ENCODE data around the gene AEBP1. TPM values are rescaled to one million over a fixed set of nuclear protein-coding genes. Genes with fewer than 3 reads are reported as not detected.

AEBP1 gene
- total RNA-seq, 1 donor from 2014 or later = 0.26 TPM

DNA sequence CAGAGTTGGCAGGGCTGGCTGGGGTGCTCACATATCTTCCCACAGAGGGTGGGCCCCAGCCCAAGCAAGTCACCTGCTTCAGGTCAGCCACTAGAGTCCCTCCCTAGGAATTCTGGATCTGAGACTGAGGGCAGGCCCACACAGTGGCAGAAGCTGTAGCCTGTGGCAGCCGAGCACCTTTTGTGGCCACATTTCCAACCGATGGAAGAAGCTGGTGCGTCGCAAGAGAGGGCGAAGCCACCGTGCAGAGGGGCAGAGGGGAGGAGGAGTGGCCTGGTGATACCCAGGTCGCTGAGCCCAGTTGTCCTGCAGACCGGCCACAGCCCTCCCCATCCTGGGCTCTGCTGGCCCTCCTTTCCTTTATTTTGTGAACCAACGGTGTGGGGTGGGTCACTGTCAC, 27.1 kb upstream of the AEBP1 start:
- Histone ChIP-seq H3K27me3 (ENCODE audit: control insufficient read depth, insufficient read depth, low read length) (no peaks in the 10 kb centered on the region), H3K36me3 (ENCODE audit: control insufficient read depth, insufficient read depth, low read length) (peaks cover 30% of the 10 kb centered on the region), H3K4me3 (ENCODE audit: low read depth, low read length) (no peak overlapping the region)
- TF ChIP-seq, protein P1, sequence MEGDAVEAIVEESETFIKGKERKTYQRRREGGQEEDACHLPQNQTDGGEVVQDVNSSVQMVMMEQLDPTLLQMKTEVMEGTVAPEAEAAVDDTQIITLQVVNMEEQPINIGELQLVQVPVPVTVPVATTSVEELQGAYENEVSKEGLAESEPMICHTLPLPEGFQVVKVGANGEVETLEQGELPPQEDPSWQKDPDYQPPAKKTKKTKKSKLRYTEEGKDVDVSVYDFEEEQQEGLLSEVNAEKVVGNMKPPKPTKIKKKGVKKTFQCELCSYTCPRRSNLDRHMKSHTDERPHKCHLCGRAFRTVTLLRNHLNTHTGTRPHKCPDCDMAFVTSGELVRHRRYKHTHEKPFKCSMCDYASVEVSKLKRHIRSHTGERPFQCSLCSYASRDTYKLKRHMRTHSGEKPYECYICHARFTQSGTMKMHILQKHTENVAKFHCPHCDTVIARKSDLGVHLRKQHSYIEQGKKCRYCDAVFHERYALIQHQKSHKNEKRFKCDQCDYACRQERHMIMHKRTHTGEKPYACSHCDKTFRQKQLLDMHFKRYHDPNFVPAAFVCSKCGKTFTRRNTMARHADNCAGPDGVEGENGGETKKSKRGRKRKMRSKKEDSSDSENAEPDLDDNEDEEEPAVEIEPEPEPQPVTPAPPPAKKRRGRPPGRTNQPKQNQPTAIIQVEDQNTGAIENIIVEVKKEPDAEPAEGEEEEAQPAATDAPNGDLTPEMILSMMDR (IDR thresholded peaks at IDR 0.05; ENCODE audit: insufficient read depth, low read length, severe bottlenecking) = no peak
- DNase-seq (ENCODE audit: low read depth) (no peak), FAIRE-seq (no peak)

DNA sequence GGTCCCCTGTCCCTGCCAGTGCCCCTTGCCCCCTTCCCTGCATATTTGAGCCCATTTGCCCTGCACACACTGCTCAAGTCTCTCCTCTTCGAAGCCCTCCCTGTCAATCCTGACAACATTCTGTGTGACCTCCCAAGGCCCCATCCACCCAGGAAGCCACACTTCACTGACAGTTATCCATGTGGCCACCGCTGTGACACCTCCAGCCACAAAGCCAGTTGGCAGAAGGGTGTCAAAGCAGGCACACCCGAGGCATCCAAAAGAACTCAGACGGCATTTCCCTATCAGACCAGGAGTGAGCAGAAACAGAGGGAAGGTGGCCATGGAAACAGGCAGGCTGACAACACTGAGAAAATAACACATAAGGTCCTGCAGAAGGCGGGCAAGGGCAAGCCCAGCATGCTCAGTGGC, 26.5 kb upstream of the AEBP1 start:
- no peak for FAIRE-seq
- TF ChIP-seq, protein P1 (IDR thresholded peaks at IDR 0.05; ENCODE audit: insufficient read depth, low read length, severe bottlenecking) = no peak

GRCh38 chr7:44078521-44078920, 25.6 kb upstream of the AEBP1 start:
- FAIRE-seq (no peak), DNase-seq (ENCODE audit: low read depth) (no peak)
- peaks cover 23% of the 10 kb centered on the region for H3K36me3 ChIP-seq (ENCODE audit: control insufficient read depth, insufficient read depth, low read length)

More for the DNA sequence above, 26.5 kb upstream of the AEBP1 start:
- no peak overlapping the region for H3K4me3 ChIP-seq (ENCODE audit: low read depth, low read length)
- H3K36me3 ChIP-seq (ENCODE audit: control insufficient read depth, insufficient read depth, low read length) = peaks cover 30% of the 10 kb centered on the region
- H3K27me3 ChIP-seq (ENCODE audit: control insufficient read depth, insufficient read depth, low read length) = no peaks in the 10 kb centered on the region
- DNase-seq (ENCODE audit: low read depth) = no peak

DNA sequence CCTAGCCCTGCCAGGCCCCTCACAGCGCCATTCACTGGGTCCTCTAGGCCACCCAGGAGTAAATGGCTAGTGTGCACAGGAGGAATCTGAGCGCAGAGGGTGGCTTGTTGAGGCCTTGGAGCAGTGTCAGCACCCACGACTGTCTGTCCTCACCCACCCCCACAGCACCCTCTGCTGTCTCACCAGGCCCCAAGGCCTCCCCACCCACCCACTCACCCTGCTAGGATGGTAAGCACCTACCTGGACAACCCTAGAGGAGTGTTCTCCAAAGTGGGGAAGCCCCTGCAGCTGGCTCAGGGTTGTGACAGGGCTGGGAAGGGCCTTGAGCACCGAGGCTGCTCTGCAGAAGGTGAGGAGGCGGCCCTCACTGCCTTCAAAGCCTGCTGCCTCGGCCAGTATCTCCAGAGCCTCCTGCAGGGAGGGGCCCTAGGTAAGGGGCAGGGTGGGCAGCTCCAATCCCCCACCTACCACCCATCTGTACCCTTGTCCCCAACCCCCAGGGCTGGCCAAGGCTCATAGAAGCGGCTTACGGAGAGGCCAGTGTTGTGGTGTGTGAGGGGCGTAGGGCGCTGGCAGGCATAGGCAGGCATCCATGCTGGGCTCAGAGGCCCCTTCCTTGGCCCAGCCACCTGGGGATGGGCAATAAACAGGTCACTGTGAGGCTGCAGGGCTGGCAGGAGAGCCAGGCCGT, 24.7 kb upstream of the AEBP1 start:
- TF ChIP-seq, protein P1 (IDR thresholded peaks at IDR 0.05; ENCODE audit: insufficient read depth, low read length, severe bottlenecking) = no peak
- peaks cover 18% of the 10 kb centered on the region for H3K36me3 ChIP-seq (ENCODE audit: control insufficient read depth, insufficient read depth, low read length)

More at GRCh38 chr7:44078521-44078920, 25.6 kb upstream of the AEBP1 start:
- Histone ChIP-seq H3K27me3 (ENCODE audit: control insufficient read depth, insufficient read depth, low read length) (no peaks in the 10 kb centered on the region), H3K4me3 (ENCODE audit: low read depth, low read length) (no peak overlapping the region)
- TF ChIP-seq, protein P1 (IDR thresholded peaks at IDR 0.05; ENCODE audit: insufficient read depth, low read length, severe bottlenecking) = no peak

DNA sequence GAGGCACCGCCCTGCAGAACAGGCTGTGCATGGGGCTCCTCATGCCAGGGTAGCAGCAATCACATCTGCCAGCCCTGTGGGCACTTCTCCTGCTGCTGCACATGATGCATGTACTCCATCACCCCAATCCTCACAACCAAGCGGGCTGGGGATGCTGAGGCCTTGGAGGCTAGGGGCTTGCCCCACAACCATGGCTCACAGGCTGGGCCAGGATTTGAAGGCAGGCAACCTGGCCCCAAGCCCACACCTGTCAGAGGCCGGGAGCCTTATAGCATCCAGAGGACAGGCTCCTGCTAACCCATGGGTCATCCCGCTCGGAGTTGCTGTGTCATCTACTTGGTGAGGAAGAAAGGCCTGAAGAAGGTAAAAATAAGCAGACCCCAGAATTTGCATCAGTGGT, 24.0 kb upstream of the AEBP1 start:
- TF ChIP-seq, protein P1 (IDR thresholded peaks at IDR 0.05; ENCODE audit: insufficient read depth, low read length, severe bottlenecking) = no peak
- Histone ChIP-seq H3K4me3 (ENCODE audit: low read depth, low read length) (no peak overlapping the region), H3K27me3 (ENCODE audit: control insufficient read depth, insufficient read depth, low read length) (no peaks in the 10 kb centered on the region), H3K36me3 (ENCODE audit: control insufficient read depth, insufficient read depth, low read length) (peaks cover 18% of the 10 kb centered on the region)
- FAIRE-seq (no peak), DNase-seq (ENCODE audit: low read depth) (no peak)

More for the DNA sequence above, 24.7 kb upstream of the AEBP1 start:
- FAIRE-seq = no peak
- DNase-seq (ENCODE audit: low read depth) = no peak
- Histone ChIP-seq H3K27me3 (ENCODE audit: control insufficient read depth, insufficient read depth, low read length) (no peaks in the 10 kb centered on the region), H3K4me3 (ENCODE audit: low read depth, low read length) (no peak overlapping the region)
